Measurements from ENCODE around the gene ACADVL.

ACADVL gene

GRCh38 chr17:7215136-7215638, 4.6 kb upstream of the ACADVL start:
- Histone ChIP-seq H3K4me3 (ENCODE audit: insufficient read length, low read depth) (peak overlapping the region; percentile 20), H3K9me3 (ENCODE audit: insufficient read depth, low read length) (no peaks in the 10 kb centered on the region), H3K9ac (ENCODE audit: insufficient read length, low read depth) (peak overlapping the region; percentile 37), H3K36me3 (ENCODE audit: insufficient read depth, insufficient read length, low read length) (no peaks in the 10 kb centered on the region), H3K4me1 (ENCODE audit: insufficient read depth, insufficient read length) (peaks cover 10% of the 10 kb centered on the region), H3K27me3 (ENCODE audit: insufficient read depth, insufficient read length) (no peaks in the 10 kb centered on the region)
- no peak for DNase-seq (ENCODE audit: low read depth, low spot score)
- TF ChIP-seq SUZ12 (IDR thresholded peaks at IDR 0.05; ENCODE audit: extremely low read depth, insufficient read depth, insufficient read length) (no peak), YY1 (IDR thresholded peaks at IDR 0.05; ENCODE audit: insufficient read depth, insufficient read length) (no peak), ZNF274 (IDR thresholded peaks at IDR 0.05; ENCODE audit: low read depth, low read length) (no peak)

- Histone ChIP-seq H3K9ac (ENCODE audit: insufficient read length, low read depth) (peak overlapping the region; percentile 79), H3K27me3 (ENCODE audit: insufficient read depth, insufficient read length) (no peaks in the 10 kb centered on the region), H3K36me3 (ENCODE audit: insufficient read depth, insufficient read length, low read length) (peaks cover 2% of the 10 kb centered on the region), H3K9me3 (ENCODE audit: insufficient read depth, low read length) (no peaks in the 10 kb centered on the region), H3K4me1 (ENCODE audit: insufficient read depth, insufficient read length) (peaks cover 10% of the 10 kb centered on the region), H3K4me3 (ENCODE audit: insufficient read length, low read depth) (peak overlapping the region; percentile 50)
- TF ChIP-seq ZNF274 (IDR thresholded peaks at IDR 0.05; ENCODE audit: low read depth, low read length), result no peak
- no peak for TF ChIP-seq YY1 (IDR thresholded peaks at IDR 0.05; ENCODE audit: insufficient read depth, insufficient read length)
- no peak for TF ChIP-seq SUZ12 (IDR thresholded peaks at IDR 0.05; ENCODE audit: extremely low read depth, insufficient read depth, insufficient read length)
- no peak for DNase-seq (ENCODE audit: low read depth, low spot score)
These were observed 4.0 kb upstream of the ACADVL start for GRCh38 chr17:7215652-7216180.

GRCh38 chr17:7216242-7217112, 3.3 kb upstream of the ACADVL start:
- H3K9ac ChIP-seq (ENCODE audit: insufficient read length, low read depth), result peak overlapping the region; percentile 79

GRCh38 chr17:7217113-7217987, 2.4 kb upstream of the ACADVL start:
- no peak for DNase-seq (ENCODE audit: low read depth, low spot score)
- Histone ChIP-seq H3K9ac (ENCODE audit: insufficient read length, low read depth) (peak overlapping the region; percentile 79), H3K36me3 (ENCODE audit: insufficient read depth, insufficient read length, low read length) (peaks cover 18% of the 10 kb centered on the region), H3K4me1 (ENCODE audit: insufficient read depth, insufficient read length) (peaks cover 11% of the 10 kb centered on the region), H3K9me3 (ENCODE audit: insufficient read depth, low read length) (no peaks in the 10 kb centered on the region), H3K27me3 (ENCODE audit: insufficient read depth, insufficient read length) (no peaks in the 10 kb centered on the region), H3K4me3 (ENCODE audit: insufficient read length, low read depth) (peak overlapping the region; percentile 50)
- TF ChIP-seq YY1 (IDR thresholded peaks at IDR 0.05; ENCODE audit: insufficient read depth, insufficient read length) (no peak), ZNF274 (IDR thresholded peaks at IDR 0.05; ENCODE audit: low read depth, low read length) (no peak), SUZ12 (IDR thresholded peaks at IDR 0.05; ENCODE audit: extremely low read depth, insufficient read depth, insufficient read length) (no peak)

More at GRCh38 chr17:7216242-7217112, 3.3 kb upstream of the ACADVL start:
- Histone ChIP-seq H3K27me3 (ENCODE audit: insufficient read depth, insufficient read length) (no peaks in the 10 kb centered on the region), H3K4me3 (ENCODE audit: insufficient read length, low read depth) (peak overlapping the region; percentile 50), H3K9me3 (ENCODE audit: insufficient read depth, low read length) (no peaks in the 10 kb centered on the region), H3K4me1 (ENCODE audit: insufficient read depth, insufficient read length) (peaks cover 11% of the 10 kb centered on the region), H3K36me3 (ENCODE audit: insufficient read depth, insufficient read length, low read length) (peaks cover 9% of the 10 kb centered on the region)
- no peak for TF ChIP-seq ZNF274 (IDR thresholded peaks at IDR 0.05; ENCODE audit: low read depth, low read length)
- no peak for TF ChIP-seq SUZ12 (IDR thresholded peaks at IDR 0.05; ENCODE audit: extremely low read depth, insufficient read depth, insufficient read length)
- TF ChIP-seq YY1 (IDR thresholded peaks at IDR 0.05; ENCODE audit: insufficient read depth, insufficient read length), result no peak
- DNase-seq (ENCODE audit: low read depth, low spot score), result no peak

- Histone ChIP-seq H3K27me3 (ENCODE audit: insufficient read depth, insufficient read length) (no peaks in the 10 kb centered on the region), H3K4me1 (ENCODE audit: insufficient read depth, insufficient read length) (peaks cover 14% of the 10 kb centered on the region), H3K4me3 (ENCODE audit: insufficient read length, low read depth) (no peak overlapping the region), H3K9ac (ENCODE audit: insufficient read length, low read depth) (peak overlapping the region; percentile 70), H3K9me3 (ENCODE audit: insufficient read depth, low read length) (no peaks in the 10 kb centered on the region), H3K36me3 (ENCODE audit: insufficient read depth, insufficient read length, low read length) (peaks cover 26% of the 10 kb centered on the region)
- no peak for TF ChIP-seq ZNF274 (IDR thresholded peaks at IDR 0.05; ENCODE audit: low read depth, low read length)
- no peak for TF ChIP-seq SUZ12 (IDR thresholded peaks at IDR 0.05; ENCODE audit: extremely low read depth, insufficient read depth, insufficient read length)
- no peak for TF ChIP-seq YY1 (IDR thresholded peaks at IDR 0.05; ENCODE audit: insufficient read depth, insufficient read length)
- DNase-seq (ENCODE audit: low read depth, low spot score), result no peak
These were observed 1.6 kb upstream of the ACADVL start for GRCh38 chr17:7218166-7218565.

GRCh38 chr17:7218758-7219157, 980 bp upstream of the ACADVL start:
- Histone ChIP-seq H3K4me3 (ENCODE audit: insufficient read length, low read depth) (no peak overlapping the region), H3K36me3 (ENCODE audit: insufficient read depth, insufficient read length, low read length) (peaks cover 32% of the 10 kb centered on the region), H3K4me1 (ENCODE audit: insufficient read depth, insufficient read length) (peaks cover 19% of the 10 kb centered on the region), H3K9me3 (ENCODE audit: insufficient read depth, low read length) (no peaks in the 10 kb centered on the region), H3K27me3 (ENCODE audit: insufficient read depth, insufficient read length) (no peaks in the 10 kb centered on the region), H3K9ac (ENCODE audit: insufficient read length, low read depth) (peak overlapping the region; percentile 21)
- TF ChIP-seq YY1 (IDR thresholded peaks at IDR 0.05; ENCODE audit: insufficient read depth, insufficient read length) (no peak), ZNF274 (IDR thresholded peaks at IDR 0.05; ENCODE audit: low read depth, low read length) (no peak), SUZ12 (IDR thresholded peaks at IDR 0.05; ENCODE audit: extremely low read depth, insufficient read depth, insufficient read length) (no peak)
- DNase-seq (ENCODE audit: low read depth, low spot score), result no peak

Measured in NT2/D1 (cell line).